GM12801 (cell line): Measurements from ENCODE around the gene ELF4.

Experiments
- TF ChIP-seq, protein P1 (sequence below): IDR thresholded peaks from one replicate; pipeline ENCODE4 v1.5.1; 2011; ENCODE audit warnings: control low read depth; ENCODE audit not compliant: insufficient read length; ENCODE audit errors: extremely low read depth

The ELF4 gene

DNA sequence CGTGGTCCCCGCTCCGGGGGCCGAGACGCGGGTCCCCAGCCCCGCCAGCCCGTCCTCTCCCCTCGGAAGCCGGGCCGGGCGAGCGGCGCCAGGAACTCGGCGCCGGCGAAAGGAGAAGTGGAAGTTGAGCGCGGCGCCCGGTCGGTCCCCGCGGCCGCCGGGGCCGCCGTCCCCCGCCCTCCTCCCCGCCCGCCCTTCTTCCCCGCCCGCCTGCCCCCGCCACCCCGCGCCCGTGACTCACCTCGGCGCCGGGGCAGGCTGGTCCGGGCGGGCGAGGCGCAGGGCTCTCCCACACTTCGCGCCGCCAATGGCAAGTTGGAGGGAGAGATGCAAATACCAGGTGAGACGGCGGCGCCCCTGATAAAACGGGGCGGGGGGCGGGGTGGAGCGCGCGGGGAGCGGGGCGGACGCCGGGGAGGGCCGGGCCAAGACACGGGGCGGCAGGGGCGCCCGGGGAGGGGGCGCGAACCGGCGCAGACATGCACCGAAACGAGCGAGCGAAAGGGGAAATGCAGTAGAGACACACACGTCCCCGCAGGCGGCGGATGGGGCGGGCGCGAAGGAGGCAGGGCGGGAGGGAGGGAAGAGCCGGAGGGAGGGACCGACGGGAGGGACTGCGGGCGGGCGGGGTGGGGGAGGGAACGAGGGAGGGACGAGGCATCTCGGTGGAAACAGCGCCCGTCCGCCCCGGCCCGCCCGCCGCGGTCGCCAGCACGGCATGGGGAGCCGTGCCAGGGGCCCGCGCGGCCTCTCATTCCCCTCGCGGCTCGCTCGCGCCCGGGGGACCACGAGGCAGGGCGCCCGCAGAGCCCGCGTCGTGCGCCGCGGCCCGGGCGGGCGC lies at the start of gene ELF4:
Gene ELF4, minus strand, starts transcription at position 119 of the 841 bp plus-strand sequence. CDS start 29,167 bp downstream, outside the sequence.
- TF ChIP-seq, protein P1, sequence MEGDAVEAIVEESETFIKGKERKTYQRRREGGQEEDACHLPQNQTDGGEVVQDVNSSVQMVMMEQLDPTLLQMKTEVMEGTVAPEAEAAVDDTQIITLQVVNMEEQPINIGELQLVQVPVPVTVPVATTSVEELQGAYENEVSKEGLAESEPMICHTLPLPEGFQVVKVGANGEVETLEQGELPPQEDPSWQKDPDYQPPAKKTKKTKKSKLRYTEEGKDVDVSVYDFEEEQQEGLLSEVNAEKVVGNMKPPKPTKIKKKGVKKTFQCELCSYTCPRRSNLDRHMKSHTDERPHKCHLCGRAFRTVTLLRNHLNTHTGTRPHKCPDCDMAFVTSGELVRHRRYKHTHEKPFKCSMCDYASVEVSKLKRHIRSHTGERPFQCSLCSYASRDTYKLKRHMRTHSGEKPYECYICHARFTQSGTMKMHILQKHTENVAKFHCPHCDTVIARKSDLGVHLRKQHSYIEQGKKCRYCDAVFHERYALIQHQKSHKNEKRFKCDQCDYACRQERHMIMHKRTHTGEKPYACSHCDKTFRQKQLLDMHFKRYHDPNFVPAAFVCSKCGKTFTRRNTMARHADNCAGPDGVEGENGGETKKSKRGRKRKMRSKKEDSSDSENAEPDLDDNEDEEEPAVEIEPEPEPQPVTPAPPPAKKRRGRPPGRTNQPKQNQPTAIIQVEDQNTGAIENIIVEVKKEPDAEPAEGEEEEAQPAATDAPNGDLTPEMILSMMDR = no peak

DNA sequence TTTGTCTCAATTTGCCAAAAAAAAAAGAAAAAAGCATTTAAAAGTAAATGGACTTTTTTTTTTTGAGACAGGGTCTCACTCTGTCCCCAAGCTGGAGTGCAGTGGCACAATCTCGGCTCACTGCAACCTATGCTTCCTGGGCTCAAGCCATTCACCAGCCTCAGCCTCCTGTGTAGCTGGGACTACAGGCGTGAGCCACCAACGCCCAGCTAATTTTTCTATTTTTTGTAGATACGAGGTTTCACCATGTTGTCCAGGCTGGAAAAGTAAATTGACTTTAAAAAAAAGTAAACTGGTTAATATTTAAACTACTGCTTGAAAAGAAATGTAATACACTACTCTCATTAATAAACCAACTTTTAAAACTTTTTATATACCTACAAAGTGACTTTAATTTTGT lies 49.5 kb upstream of the ELF4 start:
- TF ChIP-seq, protein P1 = no peak

DNA sequence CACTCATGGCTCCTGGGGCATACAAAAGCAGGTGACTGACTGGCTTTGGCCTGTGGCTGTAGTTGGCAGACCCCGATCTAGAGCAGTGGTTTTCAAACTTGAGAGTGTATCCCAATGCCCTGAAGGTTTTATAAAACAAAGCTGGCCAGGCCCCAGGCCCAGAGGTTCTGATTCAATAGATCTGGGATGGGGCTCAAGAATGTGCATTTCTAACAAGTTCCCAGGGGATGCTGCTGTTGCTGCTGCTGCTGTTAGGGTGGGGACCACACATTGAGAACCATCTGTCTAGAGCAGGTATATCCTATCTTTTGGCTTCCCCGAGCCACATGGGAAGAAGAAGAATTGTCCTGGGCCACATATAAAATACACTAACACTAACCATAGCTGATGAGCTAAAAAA lies 48.0 kb upstream of the ELF4 start:
- TF ChIP-seq, protein P1 = no peak

DNA sequence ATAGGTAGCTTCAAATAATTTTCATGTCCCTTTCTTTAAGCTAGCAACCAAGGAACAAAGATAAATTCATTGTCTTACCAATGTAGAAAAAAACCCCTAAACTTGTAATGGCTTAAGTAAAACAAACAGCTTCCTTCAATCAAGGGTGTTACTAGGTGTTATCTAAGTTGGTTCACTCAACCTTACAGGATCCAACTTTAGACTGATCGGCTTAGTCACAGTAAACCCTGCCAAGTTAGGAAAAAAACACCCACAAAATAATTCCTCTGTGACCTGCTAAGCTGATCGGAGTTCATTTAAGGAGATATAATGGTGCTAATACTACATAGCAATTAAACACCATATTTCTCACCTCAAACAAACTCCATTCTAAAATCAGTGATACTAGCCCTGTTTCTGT lies 45.3 kb upstream of the ELF4 start:
- TF ChIP-seq, protein P1 = no peak

DNA sequence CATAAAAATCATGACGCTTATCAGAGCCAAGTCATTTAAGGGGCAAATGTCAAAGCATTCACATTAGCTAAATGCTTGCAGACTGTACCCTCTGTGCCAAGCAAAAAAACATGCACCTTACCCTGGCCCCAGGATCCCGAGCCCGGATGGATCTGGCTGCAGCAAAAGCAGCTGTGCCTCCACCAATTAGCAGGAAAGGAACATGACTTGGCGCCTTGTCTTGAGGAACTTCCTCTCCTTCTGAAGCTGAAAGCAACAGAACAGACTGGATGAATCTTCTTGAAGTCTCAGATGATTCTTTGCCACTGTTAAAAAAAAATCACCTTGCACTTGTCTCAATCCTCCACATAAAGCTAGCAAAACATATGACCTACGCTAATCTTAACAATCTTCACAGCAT lies 37.3 kb upstream of the ELF4 start:
- TF ChIP-seq, protein P1 = no peak

DNA sequence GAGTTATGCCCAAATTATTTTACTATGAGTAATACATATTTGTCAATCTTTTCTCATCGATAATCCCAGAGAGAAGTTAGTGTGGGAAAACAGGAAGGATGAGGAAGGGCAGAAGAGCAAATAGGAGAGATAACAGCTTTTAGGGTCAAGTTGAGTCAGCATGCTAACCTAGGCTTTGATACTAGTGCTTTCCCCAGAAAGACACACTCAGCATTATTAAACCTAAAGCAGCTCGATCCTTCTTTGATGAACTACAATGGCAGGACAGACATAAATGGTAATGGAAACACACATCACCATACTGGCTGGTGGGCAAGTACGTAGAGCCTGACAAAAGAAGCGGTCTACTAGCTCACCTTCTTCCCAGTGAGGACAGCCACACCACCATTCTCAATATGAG lies 34.8 kb upstream of the ELF4 start:
- TF ChIP-seq, protein P1 = no peak

DNA sequence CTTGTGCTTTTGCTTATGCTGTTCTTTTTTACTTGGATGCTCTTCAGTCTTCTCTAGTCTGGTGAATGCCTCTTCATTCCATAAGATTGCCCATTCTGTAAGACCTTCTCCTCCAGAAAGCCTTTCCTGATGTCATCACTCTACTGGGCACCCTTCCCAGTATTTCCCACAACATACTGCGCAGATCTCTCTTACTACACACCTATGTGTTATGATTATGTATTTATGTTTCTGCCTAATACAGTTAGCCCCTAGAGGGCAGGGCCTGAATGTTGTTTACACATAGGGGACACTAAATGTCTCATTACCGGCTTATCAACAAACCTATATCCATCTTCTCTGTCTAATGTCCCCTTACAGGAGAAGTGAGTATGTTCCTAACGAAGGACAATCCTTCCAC lies 34.2 kb upstream of the ELF4 start:
- TF ChIP-seq, protein P1 = no peak
